K562 (cell line): ENCODE measurements around the gene CDC14B. TPM values are rescaled to one million over a fixed set of nuclear protein-coding genes. Genes with fewer than 3 reads are reported as not detected.
"Not testable (repeated sequence)": the region's sequence is repeated elsewhere in the genome, so short reads cannot be mapped to it uniquely, and the experiment has no call there.

Experiments used
- ATAC-seq: fragments of 200-7000 bp; cut with Tn5 transposase; 3 replicates; pipeline ENCODE4 v1.9.1; 2020; ENCODE audit warnings: moderate library complexity
- BruUV-seq: library from RNA; stranded (reverse); fragments of 400-500 nt; replicated peaks from 2 replicates; lab custom pipeline; 2021; lab: Mats Ljungman, UMichigan
- CTCF ChIA-PET: fragments of 300-600 bp; formaldehyde crosslinking; extraction: SDS; loops from one replicate; lab custom pipeline; 2021; ENCODE audit warnings: low intra/inter-chr PET ratio; lab: Yijun Ruan, JAX
- POLR2A ChIA-PET: fragments of 300-600, 350-650 bp; sonication (Branson Sonifier 250); formaldehyde crosslinking; extraction: SDS; loops from one replicate; lab custom pipeline; 2021; ENCODE audit warnings: antibody characterized with exemption, inconsistent platforms; lab: Yijun Ruan, JAX
- DNase-seq, 4 experiments: peaks; one replicate each; pipeline versions ENCODE4 v3.0.0 to v3.0.0-alpha.2; 2011 to 2018; ENCODE audit warnings: low spot score in 3 of 4, mixed read lengths in 3 of 4; ENCODE audit errors: extremely low read depth in 1 of 4
- FAIRE-seq: peaks from 2 replicates; lab custom pipeline; 2011; peaks lifted over from hg19 to GRCh38; lab: Jason Lieb, UNC
- H2AFZ ChIP-seq: 2 replicates; pipeline ENCODE4 v1.6.0; 2011; ENCODE audit warnings: low read depth, low read length, control low read depth, inconsistent platforms
- H3K27ac ChIP-seq: fragments of 200-600 bp; 3 replicates; pipeline ENCODE4 v1.8.0; 2011; ENCODE audit warnings: low read depth, mild to moderate bottlenecking, control low read depth, inconsistent platforms, low read length, moderate library complexity, mixed read lengths; ENCODE audit errors: extremely low read depth
- H3K27me3 ChIP-seq, 2 experiments: fragments of 300-600 bp in 1 of 2; 2 replicates in 1 of 2; 3 replicates in 1 of 2; pipeline versions ENCODE4 v1.6.0 to v1.8.0; 2011; ENCODE audit warnings: inconsistent platforms in 2 of 2, low read length in 2 of 2, mild to moderate bottlenecking in 1 of 2, mixed read lengths in 1 of 2, moderate library complexity in 1 of 2; ENCODE audit not compliant: control insufficient read depth in 2 of 2, insufficient read depth in 2 of 2
- H3K36me3 ChIP-seq: fragments of 300-600 bp; 3 replicates; pipeline ENCODE4 v1.8.0; 2011; ENCODE audit warnings: mild to moderate bottlenecking, low read length, inconsistent platforms; ENCODE audit not compliant: control insufficient read depth, insufficient read depth
- H3K4me1 ChIP-seq, 2 experiments: fragments of 200-600 bp in 1 of 2; replicated peaks in 1 of 2; 2 replicates in 1 of 2; 3 replicates in 1 of 2; pipeline versions ENCODE4 v1.5.1 to v1.8.0; 2011; ENCODE audit warnings: inconsistent platforms in 2 of 2, low read length in 2 of 2, mild to moderate bottlenecking in 1 of 2, mixed read lengths in 1 of 2, moderate library complexity in 1 of 2; ENCODE audit not compliant: control insufficient read depth in 2 of 2, insufficient read depth in 2 of 2
- H3K4me2 ChIP-seq: 2 replicates; pipeline ENCODE4 v1.6.1; 2011; ENCODE audit warnings: low read length, control low read depth, inconsistent platforms, mixed read lengths; ENCODE audit not compliant: insufficient read depth
- H3K4me3 ChIP-seq: fragments of 200-600 bp; sonication (generic), shearing (Covaris generic); 2 replicates; pipeline ENCODE4 v1.5.1; 2016; ENCODE audit warnings: control low read depth, inconsistent platforms
- H3K79me2 ChIP-seq: fragments of 200-600 bp; 3 replicates; pipeline ENCODE4 v1.8.0; 2011; ENCODE audit warnings: low read length, inconsistent platforms; ENCODE audit not compliant: control insufficient read depth, insufficient read depth
- H3K9ac ChIP-seq, 2 experiments: 2 replicates each; pipeline versions ENCODE4 v1.6.0 to v1.6.1; 2011; ENCODE audit warnings: low read depth in 2 of 2, low read length in 2 of 2, control low read depth in 1 of 2, inconsistent platforms in 1 of 2, mild to moderate bottlenecking in 1 of 2, mixed read lengths in 1 of 2; ENCODE audit not compliant: insufficient read depth in 1 of 2
- H3K9me1 ChIP-seq: one replicate; pipeline ENCODE4 v1.6.0; 2011; ENCODE audit warnings: inconsistent platforms, mild to moderate bottlenecking, low read length, moderate library complexity; ENCODE audit not compliant: control insufficient read depth, insufficient read depth
- H3K9me3 ChIP-seq: replicated peaks from 2 replicates; pipeline ENCODE4 v1.5.1; 2011; ENCODE audit warnings: low read depth, low read length, inconsistent platforms; ENCODE audit not compliant: control insufficient read depth, insufficient read depth
- H4K20me1 ChIP-seq: replicated peaks from 2 replicates; pipeline ENCODE4 v1.6.1; 2011; ENCODE audit warnings: low read length, inconsistent platforms, mixed read lengths; ENCODE audit not compliant: control insufficient read depth, insufficient read depth
- BMI1 ChIP-seq: fragments of 150-350 bp; IDR thresholded peaks from 2 replicates; pipeline ENCODE4 v1.6.1; 2014; ENCODE audit warnings: low read length
- DEAF1 ChIP-seq: fragments of 450-650 bp; formaldehyde crosslinking; IDR thresholded peaks from 2 replicates; pipeline ENCODE4 v1.4.0; 2020; ENCODE audit warnings: mild to moderate bottlenecking, moderate library complexity
- RCOR1 ChIP-seq, 2 experiments: IDR thresholded peaks; 2 replicates each; pipeline ENCODE4 v1.6.1; 2012; ENCODE audit warnings: low read depth in 2 of 2, low read length in 2 of 2, borderline replicate concordance in 1 of 2, improper control_type of control experiment in 1 of 2
- WGBS: fragments of 100-300 bp; shearing (Covaris generic); methylation state at CpG from one replicate; pipeline ENCODE4 v1.1.6; 2016; ENCODE audit warnings: low coverage, mixed read lengths; ENCODE audit not compliant: insufficient coverage; ENCODE audit errors: missing lambda C conversion rate; 5-methylcytosine and 5-hydroxymethylcytosine counted together
- in situ Hi-C: fragments of 300-500 bp; cut with MboI; formaldehyde crosslinking; loops from 4 replicates; pipeline ENCODE4 v1.15.0; 2018; ENCODE audit warnings: inconsistent platforms, mixed read lengths
- intact Hi-C: fragments of 100-400 bp; cut with micrococcal nuclease; formaldehyde crosslinking; loops from 2 replicates; pipeline ENCODE4 v1.14.2; 2022
- polyA plus RNA-seq, 8 experiments: library from polyadenylated mRNA; depleted of rRNA in 4 of 8; stranded (reverse) in 5 of 8; unstranded in 3 of 8; fragments of >200 nt; fragmentation: Nextera tagmentation in 2 of 8; fragmentation: Illumina TruSeq in 1 of 8; extraction: Ambion mirVana in 2 of 8; extraction: Trizol in 1 of 8; gene quantifications; 2 replicates each; pipeline versions ENCODE4 v1.2.1 to v1.2.3, GENCODE V29; 2011 to 2014; ENCODE audit warnings: inconsistent platforms in 1 of 8, missing spikeins in 1 of 8
- total RNA-seq, 7 experiments: library from RNA; depleted of rRNA in 6 of 7; stranded (reverse); fragments of >200 nt in 6 of 7; fragmentation: Illumina TruSeq in 2 of 7; extraction: Trizol in 2 of 7; gene quantifications; 2 replicates each; pipeline versions ENCODE4 v1.2.1 to v1.2.3, GENCODE V29; 2011 to 2021; ENCODE audit warnings: low replicate concordance in 1 of 7

The CDC14B gene
- total and polyA plus RNA-seq, 9 of the 15 experiments (the other 6 are each of a cell fraction or from before 2014, with no cell fraction given): 1.4 to 6.0 (median 3.8) TPM

- TF ChIP-seq DEAF1 (CRISPR knock-in tag) (no peak), RCOR1 (IDR thresholded peaks at IDR 0.05; ENCODE audit: borderline replicate concordance in 1 of 2, low read depth in 2 of 2, low read length in 2 of 2) (no peak), BMI1 (no peak)
- TF ChIP-seq, all 486 proteins: peak for 0
Observed at GRCh38 chr9:96585426-96585825, 34.2 kb downstream of the CDC14B start (continued).

DNA sequence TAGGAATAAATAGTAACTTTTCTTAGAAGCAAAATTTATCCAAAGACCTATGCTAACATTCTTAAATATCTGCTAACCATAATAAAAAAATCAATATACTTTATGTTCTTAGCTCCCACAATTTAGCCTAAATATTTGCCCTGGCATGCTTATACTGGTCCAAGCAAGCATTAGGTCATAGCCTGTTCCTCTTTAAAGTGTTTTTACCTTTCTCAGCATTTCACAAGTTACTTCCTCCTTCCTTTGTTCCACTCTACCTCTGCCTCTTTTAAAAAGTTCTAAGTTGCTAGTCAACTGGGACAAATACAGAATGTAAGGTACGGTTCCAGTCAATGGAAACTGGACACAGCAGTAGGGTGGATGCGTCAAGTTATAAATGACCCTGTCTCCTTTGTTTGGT lies 37.4 kb downstream of the CDC14B start:
- H3K9me1 ChIP-seq, H3K36me3 ChIP-seq, DNase-seq, ATAC-seq, POLR2A ChIA-PET, H3K4me2 ChIP-seq, BruUV-seq, H4K20me1 ChIP-seq, H3K79me2 ChIP-seq, CTCF ChIA-PET, H3K27ac ChIP-seq, FAIRE-seq, intact Hi-C loops, H3K4me3 ChIP-seq, H3K9ac ChIP-seq, H2AFZ ChIP-seq, H3K4me1 ChIP-seq, H3K27me3 ChIP-seq, H3K9me3 ChIP-seq, in situ Hi-C loops: not testable (repeated sequence)
- WGBS: 35% methylated on average over 2 of the region's 2 CpGs
